Heart right ventricle (tissue), 16 donors: Measurements from ENCODE around the gene EEA1. TPM values are rescaled to one million over a fixed set of nuclear protein-coding genes. Genes with fewer than 3 reads are reported as not detected.

ENCODE experiments used
- ATAC-seq, 8 donors: fragments of 200-7000 bp; cut with Tn5 transposase; one replicate each; pipeline ENCODE4 v1.9.1; 2020; ENCODE audit warnings: mild to moderate bottlenecking in 8 of 8, moderate library complexity in 8 of 8, moderate number of reproducible peaks in 1 of 8
- DNase-seq, 2 donors: peaks; one replicate each; pipeline ENCODE4 v3.0.0-alpha.2; 2020
- H3K27ac ChIP-seq, 10 donors: fragments of 200-600 bp; sonication (generic) in 2 of 10; one replicate each; pipeline versions ENCODE4 v1.5.0 to v1.8.0; 2020 to 2022; ENCODE audit warnings: mild to moderate bottlenecking in 3 of 10
- H3K27me3 ChIP-seq, 7 donors: fragments of 200-600 bp; one replicate each; pipeline ENCODE4 v1.8.0; 2021 to 2022; ENCODE audit warnings: mild to moderate bottlenecking in 2 of 7
- H3K36me3 ChIP-seq, 9 donors: fragments of 200-600 bp; sonication (generic) in 1 of 9; one replicate each; pipeline versions ENCODE4 v1.5.0 to v1.8.0; 2020 to 2022; ENCODE audit warnings: mild to moderate bottlenecking in 2 of 9
- H3K4me1 ChIP-seq, 9 donors: fragments of 200-600 bp; sonication (generic) in 1 of 9; one replicate each; pipeline versions ENCODE4 v1.5.0 to v1.8.0; 2020 to 2022; ENCODE audit warnings: mild to moderate bottlenecking in 4 of 9
- H3K4me3 ChIP-seq, 10 donors: fragments of 200-600 bp; sonication (generic) in 2 of 10; one replicate each; pipeline versions ENCODE4 v1.5.0 to v1.8.0; 2020 to 2022; ENCODE audit warnings: mild to moderate bottlenecking in 7 of 10, moderate library complexity in 2 of 10
- H3K9me3 ChIP-seq, 11 donors: fragments of 200-600 bp in 10 of 11; sonication (generic) in 2 of 11; one replicate each; pipeline versions ENCODE4 v1.5.0 to v1.8.0; 2013 to 2022; ENCODE audit warnings: mild to moderate bottlenecking in 2 of 11, control low read depth in 1 of 11, moderate library complexity in 1 of 11
- WGBS, 2 donors: extraction: QIAGEN DNeasy Blood & Tissue Kit; methylation state at CpG; one replicate each; pipeline ENCODE4 v1.1.7; 2013; ENCODE audit warnings: inconsistent platforms in 1 of 2; 5-methylcytosine and 5-hydroxymethylcytosine counted together
- intact Hi-C, 10 donors: fragments of 100-400 bp; cut with DNase I; formaldehyde crosslinking; loops; one replicate each; pipeline versions ENCODE4 v1.11.1 to v1.14.2; 2022
- polyA plus RNA-seq, 2 donors: library from polyadenylated mRNA; stranded (reverse); fragments of 200-250 nt; gene quantifications; one replicate each; pipeline ENCODE4 v1.2.3, GENCODE V29; 2013
- total RNA-seq, 10 donors: library from RNA; stranded (reverse); fragmentation: NEBNext Ultra II Directional in 3 of 10; extraction: Animal tissue kit (Norgen Biotek cat#: 25700) in 3 of 10; gene quantifications; one replicate each; pipeline versions ENCODE4 v1.2.1 to v1.2.4, GENCODE V29; 2021 to 2023
- TF ChIP-seq, protein P1 (sequence below), 9 donors: fragments of 200-600 bp; sonication (generic) in 2 of 9; IDR thresholded peaks; one replicate each; pipeline versions ENCODE4 v1.5.0 to v1.8.0; 2021 to 2022; ENCODE audit warnings: antibody characterized with exemption in 9 of 9, mild to moderate bottlenecking in 5 of 9, moderate library complexity in 1 of 9
- donor health status: Arrhythmogenic right ventricular cardiomyopathy.
- donor health status: ischemic (EF 13 %, LVEDD 7.1; RV severe dilation, severe dysfunction).
- donor health status: healthy with polysubstance abuse.
- donor health status: DM: no; HTN: yes; CAD: no.
- donor health status: DM: no; HTN: no; CAD: no.
- donor health status: ischemic (EF 25% LVEDD 6.9; RV normal size, moderate dysfunction).
- donor health status: ischemic (EF 25% LVEDD 5.7; RV mildly dilated, moderate dysfunction).
- donor health status: healthy.
- donor health status: DM: yes; HTN: yes; CAD: no.
- donor health status: Ischemic cardiomyopathy.
- donor health status: ischemic (EF 35%, LVEDD 5.7; RV mildly dilated, moderate dysfunction).
- donor health status: nonischemic (EF 11% LVEDD 7.7; RV severe dilation, severe dysfunction).
- donor health status: DM: yes; HTN: yes; CAD: no.
- donor health status: PGD.
- donor health status: ischemic (EF 29% LVEDD 5.4; RV normal size, mild dysfunction).
- donor health status: nonischemic (EF 23%, LVEDD 6.1; RV moderate dilation, normal function).

The EEA1 gene
- total and polyA plus RNA-seq, 12 donors, result 2.6 to 41.6 (median 30.5) TPM

DNA sequence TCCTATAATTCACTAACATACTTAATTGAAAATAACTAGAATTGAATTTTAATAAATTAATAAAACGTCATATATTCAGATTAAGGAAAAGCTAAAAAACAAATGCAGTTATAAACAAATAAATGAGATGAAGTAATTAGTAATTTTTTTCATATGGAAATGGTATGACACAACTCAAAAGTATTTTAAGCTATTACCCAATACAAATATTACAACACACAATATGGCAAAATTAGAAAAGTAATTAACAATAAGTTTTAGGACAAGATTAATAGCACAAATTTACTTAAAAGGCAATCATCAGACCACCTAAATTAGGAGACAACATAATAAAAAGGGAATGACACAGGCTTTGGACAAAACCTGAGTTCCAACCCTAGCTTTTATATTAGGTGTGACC is 81.7 kb downstream of the EEA1 start:
- H3K4me3 ChIP-seq, result no peak overlapping the region
- H3K4me1 ChIP-seq, result no peaks in the 10 kb centered on the region
- WGBS, 2 donors, result 92 to 97% methylated on average over 1 of the region's 1 CpG

DNA sequence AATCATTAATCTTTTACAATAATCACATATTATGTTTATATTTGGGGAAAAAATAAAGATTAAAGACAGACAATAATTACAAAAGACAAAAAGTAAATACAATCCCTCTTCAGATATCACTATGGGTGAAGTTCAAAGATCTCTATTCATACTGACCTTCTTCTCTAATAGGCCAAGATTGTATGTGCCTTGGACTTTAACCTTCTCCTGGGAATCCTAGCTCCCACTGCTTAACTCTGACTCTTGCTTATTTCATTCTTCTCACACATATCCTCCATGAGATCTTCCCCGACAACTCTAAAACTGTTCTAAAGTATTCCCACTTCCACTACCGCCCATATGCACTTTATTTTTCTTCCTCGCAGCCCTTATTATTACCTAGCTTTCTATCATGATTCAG is 83.8 kb downstream of the EEA1 start:
- Histone ChIP-seq H3K4me3 (no peak overlapping the region), H3K4me1 (no peaks in the 10 kb centered on the region), H3K27ac (no peak overlapping the region), H3K36me3 (peaks cover 0 to 63% (median 17%) of the 10 kb centered on the region in 9 donors), H3K9me3 (peaks cover 0 to 13% (median 5%) of the 10 kb centered on the region in 11 donors), H3K27me3 (no peaks in the 10 kb centered on the region)
- intact Hi-C loops, result no loop called here
- 90 to 93% methylated on average over 3 of the region's 3 CpGs for WGBS, 2 donors
- ATAC-seq (no peak), DNase-seq (no peak)
- TF ChIP-seq, protein P1, sequence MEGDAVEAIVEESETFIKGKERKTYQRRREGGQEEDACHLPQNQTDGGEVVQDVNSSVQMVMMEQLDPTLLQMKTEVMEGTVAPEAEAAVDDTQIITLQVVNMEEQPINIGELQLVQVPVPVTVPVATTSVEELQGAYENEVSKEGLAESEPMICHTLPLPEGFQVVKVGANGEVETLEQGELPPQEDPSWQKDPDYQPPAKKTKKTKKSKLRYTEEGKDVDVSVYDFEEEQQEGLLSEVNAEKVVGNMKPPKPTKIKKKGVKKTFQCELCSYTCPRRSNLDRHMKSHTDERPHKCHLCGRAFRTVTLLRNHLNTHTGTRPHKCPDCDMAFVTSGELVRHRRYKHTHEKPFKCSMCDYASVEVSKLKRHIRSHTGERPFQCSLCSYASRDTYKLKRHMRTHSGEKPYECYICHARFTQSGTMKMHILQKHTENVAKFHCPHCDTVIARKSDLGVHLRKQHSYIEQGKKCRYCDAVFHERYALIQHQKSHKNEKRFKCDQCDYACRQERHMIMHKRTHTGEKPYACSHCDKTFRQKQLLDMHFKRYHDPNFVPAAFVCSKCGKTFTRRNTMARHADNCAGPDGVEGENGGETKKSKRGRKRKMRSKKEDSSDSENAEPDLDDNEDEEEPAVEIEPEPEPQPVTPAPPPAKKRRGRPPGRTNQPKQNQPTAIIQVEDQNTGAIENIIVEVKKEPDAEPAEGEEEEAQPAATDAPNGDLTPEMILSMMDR (IDR thresholded peaks at IDR 0.05), result no peak

More for the DNA sequence above, 81.7 kb downstream of the EEA1 start:
- TF ChIP-seq, protein P1 (IDR thresholded peaks at IDR 0.05), result no peak
- intact Hi-C loops, result no loop called here
- no peak for ATAC-seq
- no peaks in the 10 kb centered on the region for H3K9me3 ChIP-seq
- H3K27ac ChIP-seq, result no peak overlapping the region
- no peaks in the 10 kb centered on the region for H3K27me3 ChIP-seq
- DNase-seq, result no peak
- H3K36me3 ChIP-seq, result peaks cover 0 to 62% (median 15%) of the 10 kb centered on the region in 9 donors

DNA sequence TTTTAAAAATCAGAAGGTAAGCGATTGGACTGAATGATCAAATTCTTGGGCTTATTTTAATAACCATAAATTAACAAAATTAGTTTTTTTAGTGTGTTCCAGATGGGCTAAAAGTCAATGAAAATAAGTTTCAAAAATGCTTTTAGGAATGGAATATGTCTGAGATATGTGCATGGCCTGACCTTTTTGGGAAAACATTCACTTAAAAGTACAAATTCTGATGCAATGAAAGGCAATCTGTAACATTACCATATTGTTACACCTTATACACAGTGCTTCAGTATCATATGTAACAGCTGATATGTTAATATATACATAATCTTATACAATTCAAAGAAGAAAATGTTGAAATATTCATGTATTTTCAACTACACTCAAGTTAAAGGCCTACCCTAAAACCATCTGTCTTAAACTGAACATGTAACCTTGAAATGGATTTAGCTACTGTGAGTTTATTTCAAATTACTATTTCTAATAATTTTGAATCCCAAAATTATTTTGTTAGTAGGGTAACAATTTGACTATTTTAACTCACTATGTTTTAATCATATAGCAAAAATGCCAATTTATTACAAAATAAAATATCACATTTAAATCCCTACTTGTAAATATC is 84.8 kb downstream of the EEA1 start:
- TF ChIP-seq, protein P1 (IDR thresholded peaks at IDR 0.05), result no peak
- ATAC-seq (no peak), DNase-seq (no peak)
- Histone ChIP-seq H3K4me3 (no peak overlapping the region), H3K27ac (no peak overlapping the region), H3K27me3 (no peaks in the 10 kb centered on the region), H3K36me3 (peaks cover 0 to 57% (median 13%) of the 10 kb centered on the region in 9 donors), H3K9me3 (peaks cover 0 to 15% (median 6%) of the 10 kb centered on the region in 11 donors), H3K4me1 (no peaks in the 10 kb centered on the region)
- intact Hi-C loops, result no loop called here
- 98 to 100% methylated on average over 1 of the region's 1 CpG for WGBS, 2 donors

- Histone ChIP-seq H3K27me3 (no peaks in the 10 kb centered on the region), H3K9me3 (no peaks in the 10 kb centered on the region), H3K4me3 (no peak overlapping the region), H3K27ac (no peak overlapping the region), H3K36me3 (peaks cover 0 to 85% (median 5%) of the 10 kb centered on the region in 9 donors), H3K4me1 (no peaks in the 10 kb centered on the region)
- TF ChIP-seq, protein P1 (IDR thresholded peaks at IDR 0.05), result no peak
- WGBS, 2 donors, result 94 to 97% methylated on average over 7 of the region's 7 CpGs
- ATAC-seq (no peak), DNase-seq (no peak)
- intact Hi-C loops, result loop anchor here in 2 of 10 donors (10.0 kb wide), 1 partner anchor 95 kb away; the partner anchor contains the start of gene EEA1 (in 2 of the 2)
Measured at GRCh38 chr12:92829686-92830282, 99.3 kb downstream of the EEA1 start.
